Natural killer cell (primary cell): ENCODE results near the gene TNNT2. TPM values are rescaled to one million over a fixed set of nuclear protein-coding genes. Genes with fewer than 3 reads are reported as not detected.

Source experiments
- ATAC-seq, 3 donors: fragments of 150-1000 bp in 2 of 3; fragments of 200-7000 bp in 1 of 3; cut with Tn5 transposase; 1 replicate in 1 of 3; 2 replicates in 2 of 3; pipeline ENCODE4 v1.10.0; 2021; ENCODE audit warnings: mild to moderate bottlenecking in 2 of 3, moderate library complexity in 2 of 3
- DNase-seq, 2 donors: peaks; one replicate each; pipeline versions ENCODE4 v3.0.0 to v3.0.0-alpha.2; 2013 to 2021; ENCODE audit warnings: mixed read lengths in 1 of 2
- H3K27ac ChIP-seq: one replicate; pipeline ENCODE4 v1.5.1; 2013; ENCODE audit warnings: mild to moderate bottlenecking, low read length
- H3K27me3 ChIP-seq: one replicate; pipeline ENCODE4 v1.6.1; 2013; ENCODE audit warnings: low read length; ENCODE audit not compliant: control insufficient read depth, insufficient read depth
- H3K36me3 ChIP-seq: one replicate; pipeline ENCODE4 v1.6.1; 2013; ENCODE audit warnings: low read length; ENCODE audit not compliant: control insufficient read depth, insufficient read depth
- H3K4me1 ChIP-seq: one replicate; pipeline ENCODE4 v1.6.1; 2013; ENCODE audit warnings: low read length; ENCODE audit not compliant: control insufficient read depth, insufficient read depth
- H3K4me3 ChIP-seq: one replicate; pipeline ENCODE4 v1.5.1; 2013; ENCODE audit warnings: low read length
- H3K9me3 ChIP-seq: one replicate; pipeline ENCODE4 v1.6.1; 2013; ENCODE audit warnings: low read length; ENCODE audit not compliant: control insufficient read depth, insufficient read depth
- H3K27ac Mint-ChIP-seq, 2 donors: one replicate each; pipeline ENCODE4 v1.8.0; 2022; ENCODE audit warnings: mild to moderate bottlenecking in 2 of 2, mixed read lengths in 2 of 2, moderate library complexity in 1 of 2
- H3K27me3 Mint-ChIP-seq, 2 donors: one replicate each; pipeline ENCODE4 v1.8.0; 2022; ENCODE audit warnings: low read depth in 2 of 2, mixed read lengths in 2 of 2
- H3K36me3 Mint-ChIP-seq: one replicate; pipeline ENCODE4 v1.8.0; 2022; ENCODE audit warnings: mixed read lengths
- H3K4me1 Mint-ChIP-seq, 2 donors: one replicate each; pipeline ENCODE4 v1.8.0; 2022; ENCODE audit warnings: mixed read lengths in 2 of 2
- H3K4me3 Mint-ChIP-seq: one replicate; pipeline ENCODE4 v1.8.0; 2022; ENCODE audit warnings: mild to moderate bottlenecking, moderate library complexity, mixed read lengths
- H3K9me3 Mint-ChIP-seq, 2 donors: one replicate each; pipeline ENCODE4 v1.8.0; 2022; ENCODE audit warnings: mixed read lengths in 2 of 2
- CTCF ChIP-seq: fragments of 200-600 bp; IDR thresholded peaks from one replicate; pipeline ENCODE4 v1.8.0; 2022; ENCODE audit warnings: antibody characterized with exemption
- WGBS: methylation state at CpG from one replicate; pipeline ENCODE4 v1.1.7; 2013; ENCODE audit warnings: missing lambda C conversion rate; ENCODE audit not compliant: insufficient coverage; 5-methylcytosine and 5-hydroxymethylcytosine counted together
- intact Hi-C: fragments of 100-400 bp; cut with micrococcal nuclease; formaldehyde crosslinking; loops from one replicate; pipeline ENCODE4 v1.14.2; 2022
- total RNA-seq, 4 donors: library from RNA; stranded (reverse); fragments of 120-200 nt in 1 of 4; gene quantifications; one replicate each; pipeline versions ENCODE4 v1.2.3 to v1.2.4, GENCODE V29; 2013 to 2022

The TNNT2 gene
- total RNA-seq, 3 donors from 2014 or later (not counting 1 experiment from before 2014, with no cell fraction given): not detected

GRCh38 chr1:201365251-201365650, 12.2 kb downstream of the TNNT2 start:
- Histone ChIP-seq H3K27me3 (no peaks in the 10 kb centered on the region), H3K4me3 (no peak overlapping the region), H3K4me1 (no peaks in the 10 kb centered on the region), H3K36me3 (no peaks in the 10 kb centered on the region), H3K9me3 (no peaks in the 10 kb centered on the region), H3K27ac (no peak overlapping the region)
- Mint-ChIP-seq H3K27ac (no peak overlapping the region), H3K4me3 (no peak overlapping the region), H3K4me1 (no peaks in the 10 kb centered on the region), H3K27me3 (peaks cover 0 to 7% of the 10 kb centered on the region in 2 donors), H3K36me3 (no peaks in the 10 kb centered on the region), H3K9me3 (no peaks in the 10 kb centered on the region)
- intact Hi-C loops: no loop called here
- no peak for TF ChIP-seq CTCF
- no peak for DNase-seq
- ATAC-seq: no peak
- 86% methylated on average over 11 of the region's 11 CpGs for WGBS

DNA sequence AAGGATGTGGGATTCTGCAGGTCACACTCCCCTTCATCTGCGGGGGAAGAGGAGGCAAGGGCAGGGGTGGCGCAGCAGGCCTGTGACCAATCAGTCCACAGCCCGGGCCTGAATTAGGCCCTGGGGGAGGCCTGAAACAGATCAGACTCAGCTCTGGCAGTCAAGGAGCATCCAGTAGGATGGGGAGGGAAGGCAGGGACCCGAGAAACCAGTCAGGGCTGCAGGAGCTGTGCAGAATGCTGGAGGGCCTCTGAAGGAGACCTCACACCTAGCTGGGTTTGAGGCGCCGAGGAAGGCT, 12.7 kb downstream of the TNNT2 start:
- Mint-ChIP-seq H3K27ac (no peak overlapping the region), H3K27me3 (peaks cover 0 to 7% of the 10 kb centered on the region in 2 donors), H3K9me3 (no peaks in the 10 kb centered on the region), H3K4me1 (no peaks in the 10 kb centered on the region), H3K36me3 (no peaks in the 10 kb centered on the region), H3K4me3 (no peak overlapping the region)
- ATAC-seq (no peak), DNase-seq (no peak)
- H3K4me3 ChIP-seq: no peak overlapping the region
- 88% methylated on average over 6 of the region's 6 CpGs for WGBS
- TF ChIP-seq CTCF: no peak
- no peak overlapping the region for H3K27ac ChIP-seq
- no peaks in the 10 kb centered on the region for H3K27me3 ChIP-seq
- H3K4me1 ChIP-seq: no peaks in the 10 kb centered on the region
- H3K36me3 ChIP-seq: no peaks in the 10 kb centered on the region
- no peaks in the 10 kb centered on the region for H3K9me3 ChIP-seq
- intact Hi-C loops: no loop called here

DNA sequence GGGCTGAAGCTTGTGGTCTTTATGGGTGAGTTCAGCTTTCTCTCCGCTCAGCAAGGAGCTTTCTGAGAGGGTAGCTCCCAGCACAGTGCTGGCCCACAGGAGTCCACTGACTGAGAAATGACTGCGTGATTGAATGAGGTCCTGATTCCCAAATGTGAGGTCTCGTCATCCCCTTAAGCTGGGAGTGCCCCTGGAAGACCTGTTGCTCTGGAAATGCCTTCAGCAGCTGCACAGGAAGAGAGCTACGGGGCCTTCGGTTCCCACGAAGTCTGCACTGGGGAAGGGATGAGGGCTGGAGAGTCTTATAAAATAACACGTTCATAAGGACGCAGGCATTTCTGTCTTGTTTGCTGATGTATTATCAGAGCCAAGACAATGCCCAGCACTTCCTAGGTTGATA, 14.0 kb downstream of the TNNT2 start:
- no peaks in the 10 kb centered on the region for H3K9me3 Mint-ChIP-seq
- H3K4me1 ChIP-seq: no peaks in the 10 kb centered on the region
- TF ChIP-seq CTCF: no peak
- no peaks in the 10 kb centered on the region for H3K4me1 Mint-ChIP-seq
- no peak overlapping the region for H3K4me3 Mint-ChIP-seq
- DNase-seq (no peak), ATAC-seq (no peak)
- no peaks in the 10 kb centered on the region for H3K9me3 ChIP-seq
- H3K36me3 ChIP-seq: no peaks in the 10 kb centered on the region
- intact Hi-C loops: no loop called here
- no peaks in the 10 kb centered on the region for H3K36me3 Mint-ChIP-seq
- H3K27me3 ChIP-seq: no peaks in the 10 kb centered on the region
- H3K27ac Mint-ChIP-seq: no peak overlapping the region
- 74% methylated on average over 8 of the region's 8 CpGs for WGBS
- H3K4me3 ChIP-seq: no peak overlapping the region
- H3K27me3 Mint-ChIP-seq: peaks cover 7 to 9% of the 10 kb centered on the region in 2 donors
- no peak overlapping the region for H3K27ac ChIP-seq

- H3K4me3 Mint-ChIP-seq: no peak overlapping the region
- Histone ChIP-seq H3K36me3 (no peaks in the 10 kb centered on the region), H3K9me3 (no peaks in the 10 kb centered on the region), H3K4me1 (no peaks in the 10 kb centered on the region), H3K27ac (no peak overlapping the region), H3K27me3 (no peaks in the 10 kb centered on the region), H3K4me3 (no peak overlapping the region)
- H3K9me3 Mint-ChIP-seq: no peaks in the 10 kb centered on the region
- no peak overlapping the region for H3K27ac Mint-ChIP-seq
- no peaks in the 10 kb centered on the region for H3K4me1 Mint-ChIP-seq
- no peak for ATAC-seq
- 89% methylated on average over 3 of the region's 3 CpGs for WGBS
- no peak for DNase-seq
- peaks cover 7 to 9% of the 10 kb centered on the region in 2 donors for H3K27me3 Mint-ChIP-seq
- intact Hi-C loops: no loop called here
- no peaks in the 10 kb centered on the region for H3K36me3 Mint-ChIP-seq
- TF ChIP-seq CTCF: no peak
These were observed 14.6 kb downstream of the TNNT2 start for GRCh38 chr1:201362906-201363305.
